Measurements from ENCODE around the gene PRSS1. TPM values are rescaled to one million over a fixed set of nuclear protein-coding genes. Genes with fewer than 3 reads are reported as not detected.
"Not testable (repeated sequence)": the region's sequence is repeated elsewhere in the genome, so short reads cannot be mapped to it uniquely, and the experiment has no call there.

Gene PRSS1
- total RNA-seq (not detected in 2 replicates), polyA plus RNA-seq (0.20 TPM in 1 of 2 replicates, not detected in the other), polyA minus RNA-seq (not detected in 2 replicates)
- 0.16 TPM for total RNA-seq (2013)

- no peak for DNase-seq
- H3K27ac ChIP-seq (ENCODE audit: low read length in 2 of 2), result no peak within 1 kb of the TSS
- Mint-ChIP-seq H3K4me1 (no peaks in the 10 kb centered on the region), H3K27ac (no peak within 1 kb of the TSS), H3K9me3 (ENCODE audit: insufficient read depth) (no peaks in the 10 kb centered on the region), H3K4me3 (no peak within 1 kb of the TSS), H3K27me3 (peaks cover 10% of the 10 kb centered on the region)
- H3K27me3 ChIP-seq (replicated peaks in 1 of 4; ENCODE audit: control extremely low read depth in 1 of 4, control insufficient read depth in 3 of 4, insufficient read depth in 4 of 4, low read length in 3 of 4), result peaks cover 0 to 4% (median 0%) of the 10 kb centered on the region in 4 experiments
- CTCF ChIA-PET, result interaction anchor here (0.8 to 1.5 kb wide), 3 partner anchors 21 to 62 kb away, joined by 3 to 7 read pairs (median 4); partner anchors contain the start of gene PRSS2
- H3K36me3 ChIP-seq (replicated peaks in 1 of 2; ENCODE audit: control extremely low read depth in 1 of 2, control insufficient read depth in 1 of 2, extremely low read depth in 1 of 2, insufficient read depth in 2 of 2, low read length in 1 of 2), result no peaks in the 10 kb centered on the region
- intact Hi-C loops (cut with micrococcal nuclease), result no loop called here
- H2AFZ ChIP-seq (ENCODE audit: insufficient read depth, low read depth, low read length, poor library complexity, severe bottlenecking), result no peak within 1 kb of the TSS
- H3K9me3 ChIP-seq (ENCODE audit: control extremely low read depth in 1 of 3, control insufficient read depth in 2 of 3, insufficient read depth in 1 of 3, low read length in 2 of 3), result no peaks in the 10 kb centered on the region
- no peaks in the 10 kb centered on the region for H3K4me1 ChIP-seq (ENCODE audit: control insufficient read depth in 2 of 2, insufficient read depth in 2 of 2, low read length in 2 of 2)
- H3K79me2 ChIP-seq (ENCODE audit: control insufficient read depth, insufficient read depth, low read length), result no peaks in the 10 kb centered on the region
- no peak within 1 kb of the TSS for H3K4me3 ChIP-seq (ENCODE audit: control extremely low read depth in 1 of 5, extremely low read depth in 1 of 5, insufficient read depth in 1 of 5, low read depth in 2 of 5, low read length in 4 of 5)
- no peak within 1 kb of the TSS for H3K4me2 ChIP-seq (replicated peaks; ENCODE audit: low read depth, low read length, poor library complexity, severe bottlenecking)
- POLR2A ChIA-PET, result no interaction called here
- no peak for ATAC-seq (ENCODE audit: low read depth)
- TF ChIP-seq CTCF (IDR thresholded peaks at IDR 0.05) (no peak), EZH2 (IDR thresholded peaks at IDR 0.05; ENCODE audit: borderline replicate concordance, insufficient read depth, low read depth, low read length, poor library complexity, severe bottlenecking) (no peak)
- no peak within 1 kb of the TSS for H3K9ac ChIP-seq (ENCODE audit: low read length)
- WGBS (ENCODE audit: insufficient coverage), result 98% methylated on average over 7 of the region's 11 CpGs
- no peaks in the 10 kb centered on the region for H4K20me1 ChIP-seq (ENCODE audit: control insufficient read depth, insufficient read depth, low read length, poor library complexity, severe bottlenecking)
Observed at GRCh38 chr7:142749218-142749993, at the start of gene PRSS1. PRSS1 (plus strand) TSS chr7:142749472; CDS start chr7:142749485, 13 bp downstream.

GRCh38 chr7:142700935-142701334 lies 48.3 kb upstream of the PRSS1 start:
- CTCF ChIA-PET, result interaction anchor here (1.5 kb wide), 1 partner anchor 13 kb away, joined by 4 read pairs; no protein-coding TSS in a partner anchor
- WGBS (ENCODE audit: insufficient coverage), result 0% methylated on average over 1 of the region's 1 CpG
- H3K27ac Mint-ChIP-seq; ATAC-seq (ENCODE audit: low read depth); H3K4me1 Mint-ChIP-seq; H4K20me1 ChIP-seq (ENCODE audit: control insufficient read depth, insufficient read depth, low read length, poor library complexity, severe bottlenecking); H3K4me2 ChIP-seq (replicated peaks; ENCODE audit: low read depth, low read length, poor library complexity, severe bottlenecking); H3K4me3 Mint-ChIP-seq; H3K4me3 ChIP-seq (ENCODE audit: control extremely low read depth in 1 of 5, extremely low read depth in 1 of 5, insufficient read depth in 1 of 5, low read depth in 2 of 5, low read length in 4 of 5); H3K36me3 ChIP-seq (replicated peaks in 1 of 2; ENCODE audit: control extremely low read depth in 1 of 2, control insufficient read depth in 1 of 2, extremely low read depth in 1 of 2, insufficient read depth in 2 of 2, low read length in 1 of 2); H3K79me2 ChIP-seq (ENCODE audit: control insufficient read depth, insufficient read depth, low read length); intact Hi-C loops (cut with micrococcal nuclease); H2AFZ ChIP-seq (ENCODE audit: insufficient read depth, low read depth, low read length, poor library complexity, severe bottlenecking); H3K27me3 ChIP-seq (replicated peaks in 1 of 4; ENCODE audit: control extremely low read depth in 1 of 4, control insufficient read depth in 3 of 4, insufficient read depth in 4 of 4, low read length in 3 of 4); POLR2A ChIA-PET; H3K4me1 ChIP-seq (ENCODE audit: control insufficient read depth in 2 of 2, insufficient read depth in 2 of 2, low read length in 2 of 2); H3K9me3 Mint-ChIP-seq (ENCODE audit: insufficient read depth); H3K9me3 ChIP-seq (ENCODE audit: control extremely low read depth in 1 of 3, control insufficient read depth in 2 of 3, insufficient read depth in 1 of 3, low read length in 2 of 3); H3K9ac ChIP-seq (ENCODE audit: low read length); H3K27ac ChIP-seq (ENCODE audit: low read length in 2 of 2); DNase-seq: not testable (repeated sequence)
- peaks cover 13% of the 10 kb centered on the region for H3K27me3 Mint-ChIP-seq

Data from B cell (primary cell).